H1 (cell line): ENCODE results near the gene ARHGEF2. TPM values are rescaled to one million over a fixed set of nuclear protein-coding genes. Genes with fewer than 3 reads are reported as not detected.

Experiments
- BACH1 ChIP-seq: IDR thresholded peaks from 2 replicates; pipeline ENCODE4 v1.6.1; 2012; ENCODE audit warnings: low read length, improper control_type of control experiment
- CBX5 ChIP-seq: fragments of 300-800, 300-1000 bp; sonication (generic); IDR thresholded peaks from 2 replicates; pipeline ENCODE4 v1.7.1; 2016; ENCODE audit warnings: antibody characterized with exemption, low read length, low read depth
- KDM5A ChIP-seq: fragments of 200-600 bp; IDR thresholded peaks from 2 replicates; pipeline ENCODE4 v1.7.1; 2012; ENCODE audit warnings: mild to moderate bottlenecking, low read length, inconsistent platforms, mixed read lengths
- POLR2A ChIP-seq, 2 experiments: IDR thresholded peaks; 1 replicate in 1 of 2; 2 replicates in 1 of 2; pipeline ENCODE4 v1.6.1; 2011; ENCODE audit warnings: low read depth in 2 of 2, low read length in 2 of 2, mild to moderate bottlenecking in 2 of 2; ENCODE audit errors: control extremely low read depth in 1 of 2
- polyA plus RNA-seq, 7 experiments: library from polyadenylated mRNA; depleted of rRNA in 3 of 7; stranded (reverse) in 5 of 7; unstranded in 2 of 7; fragments of >200 nt in 5 of 7; fragments of 200-250 nt in 2 of 7; gene quantifications; 1 replicate in 5 of 7; 2 replicates in 1 of 7; 4 replicates in 1 of 7; pipeline versions ENCODE4 v1.2.1 to v1.2.3, GENCODE V29; 2011 to 2013; ENCODE audit warnings: missing spikeins in 2 of 7, mixed read lengths in 2 of 7
- total RNA-seq: library from RNA; stranded (reverse); fragmentation: NEBNext Ultra II Directional; extraction: Animal tissue kit (Norgen Biotek cat#: 25700); gene quantifications from 2 replicates; pipeline ENCODE4 v1.2.1, GENCODE V29; 2021

ARHGEF2 gene
- total and polyA plus RNA-seq, 2 of the 8 experiments (the other 6 are each of a cell fraction or from before 2014, with no cell fraction given) = 42.7 to 80.5 TPM

DNA sequence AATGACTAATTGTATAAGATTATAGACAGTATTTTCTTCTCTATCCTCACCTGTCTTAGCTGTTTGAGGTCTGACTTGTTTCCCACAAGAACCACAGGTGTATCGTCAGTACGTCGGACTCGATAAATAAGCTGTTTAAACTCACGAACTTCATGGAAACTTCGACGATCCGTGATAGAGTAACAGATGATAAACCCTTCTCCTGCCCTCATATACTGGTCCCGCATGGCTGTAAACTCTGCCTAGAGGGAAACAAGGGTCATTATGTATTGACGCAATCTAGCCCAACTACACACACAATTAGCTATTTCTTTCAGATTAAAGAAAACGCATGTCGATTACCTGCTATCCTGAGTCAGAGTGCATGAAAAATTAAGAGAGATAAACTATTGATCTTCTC, 74.1 kb downstream of the ARHGEF2 start (continued):
- TF ChIP-seq CBX5 (no peak), POLR2A (IDR thresholded peaks at IDR 0.05; ENCODE audit: control extremely low read depth in 1 of 2, low read depth in 2 of 2, low read length in 2 of 2) (no peak), BACH1 (no peak), KDM5A (no peak)
